Medulla oblongata (tissue), 1 donor: ENCODE results near the gene NR2C2.

Experiments used
- DNase-seq: peaks from one replicate; pipeline ENCODE4 v3.0.0-alpha.2; 2015; ENCODE audit errors: extremely low spot score

Gene NR2C2

GRCh38 chr3:15063656-15064286 is 116.4 kb downstream of the NR2C2 start:
- DNase-seq, result no peak

GRCh38 chr3:15064299-15064834 is 117.0 kb downstream of the NR2C2 start:
- no peak for DNase-seq

GRCh38 chr3:15064835-15065549 is 117.6 kb downstream of the NR2C2 start, which contains the start of gene MRPS25:
MRPS25 (minus strand) TSS chr3:15065315; CDS start chr3:15065194, 121 bp downstream.
- peak; percentile 93 for DNase-seq

GRCh38 chr3:15065550-15066007 is 118.2 kb downstream of the NR2C2 start:
- no peak for DNase-seq

GRCh38 chr3:15066467-15066866 is 119.1 kb downstream of the NR2C2 start:
- DNase-seq, result no peak

- no peak for DNase-seq
Measured at GRCh38 chr3:15069441-15069840, 122.1 kb downstream of the NR2C2 start.

- no peak for DNase-seq
Measured at GRCh38 chr3:15071699-15072098, 124.3 kb downstream of the NR2C2 start.

GRCh38 chr3:15074500-15074899 is 127.1 kb downstream of the NR2C2 start:
- no peak for DNase-seq

- DNase-seq, result no peak
Measured at GRCh38 chr3:15079091-15079490, 131.7 kb downstream of the NR2C2 start.

GRCh38 chr3:15081960-15082664 is 134.7 kb downstream of the NR2C2 start:
- DNase-seq, result no peak

GRCh38 chr3:15083252-15083651 is 135.9 kb downstream of the NR2C2 start:
- no peak for DNase-seq

GRCh38 chr3:15086263-15086662 is 138.9 kb downstream of the NR2C2 start:
- no peak for DNase-seq

- no peak for DNase-seq
Measured at GRCh38 chr3:15086699-15087098, 139.3 kb downstream of the NR2C2 start.

GRCh38 chr3:15089201-15089600 is 141.8 kb downstream of the NR2C2 start:
- no peak for DNase-seq

- no peak for DNase-seq
Measured at GRCh38 chr3:15091575-15091974, 144.2 kb downstream of the NR2C2 start.

GRCh38 chr3:15092686-15093085 is 145.3 kb downstream of the NR2C2 start:
- no peak for DNase-seq

- no peak for DNase-seq
Measured at GRCh38 chr3:15094187-15094875, 146.9 kb downstream of the NR2C2 start.

GRCh38 chr3:15096046-15096445 is 148.7 kb downstream of the NR2C2 start:
- peak; percentile 72 for DNase-seq

- no peak for DNase-seq
Measured at GRCh38 chr3:15097891-15098290, 150.5 kb downstream of the NR2C2 start.
